Bronchial smooth muscle cell (primary cell): ENCODE data around the gene ARHGAP27. TPM values are rescaled to one million over a fixed set of nuclear protein-coding genes. Genes with fewer than 3 reads are reported as not detected.

Source experiments
- total RNA-seq: library from RNA; depleted of rRNA; stranded (reverse); fragments of >200 nt; gene quantifications from 2 replicates; pipeline ENCODE4 v1.2.1, GENCODE V29; 2014

The ARHGAP27 gene
- 2.2 and 3.8 TPM in 2 replicates for total RNA-seq

GRCh38 chr17:45432405-45433158 is at the start of gene ARHGAP27:
Gene ARHGAP27 (minus strand): TSS chr17:45432870. CDS start chr17:45430279, 2,591 bp downstream.

Other genes with a start within 250 kb of the ARHGAP27 start
- 9.9 and 14.5 TPM in 2 replicates for gene FMNL1, start 211.0 kb downstream of the ARHGAP27 start, total RNA-seq
- not detected in 2 replicates for gene SPATA32, start 170.8 kb downstream of the ARHGAP27 start, total RNA-seq
- 4.1 and 4.6 TPM in 2 replicates for gene MAP3K14, start 115.8 kb downstream of the ARHGAP27 start, total RNA-seq
- gene PLEKHM1, start 57.9 kb upstream of the ARHGAP27 start, total RNA-seq: 14.2 and 25.4 TPM in 2 replicates